Heart right ventricle (tissue), 16 donors: ENCODE data around the gene ANKS4B. TPM values are rescaled to one million over a fixed set of nuclear protein-coding genes. Genes with fewer than 3 reads are reported as not detected.
"Not testable (repeated sequence)": the region's sequence is repeated elsewhere in the genome, so short reads cannot be mapped to it uniquely, and the experiment has no call there.

ENCODE experiments used
- ATAC-seq, 8 donors: fragments of 200-7000 bp; cut with Tn5 transposase; one replicate each; pipeline ENCODE4 v1.9.1; 2020; ENCODE audit warnings: mild to moderate bottlenecking in 8 of 8, moderate library complexity in 8 of 8, moderate number of reproducible peaks in 1 of 8
- DNase-seq, 2 donors: peaks; one replicate each; pipeline ENCODE4 v3.0.0-alpha.2; 2020
- H3K27ac ChIP-seq, 10 donors: fragments of 200-600 bp; sonication (generic) in 2 of 10; one replicate each; pipeline versions ENCODE4 v1.5.0 to v1.8.0; 2020 to 2022; ENCODE audit warnings: mild to moderate bottlenecking in 3 of 10
- H3K27me3 ChIP-seq, 7 donors: fragments of 200-600 bp; one replicate each; pipeline ENCODE4 v1.8.0; 2021 to 2022; ENCODE audit warnings: mild to moderate bottlenecking in 2 of 7
- H3K36me3 ChIP-seq, 9 donors: fragments of 200-600 bp; sonication (generic) in 1 of 9; one replicate each; pipeline versions ENCODE4 v1.5.0 to v1.8.0; 2020 to 2022; ENCODE audit warnings: mild to moderate bottlenecking in 2 of 9
- H3K4me1 ChIP-seq, 9 donors: fragments of 200-600 bp; sonication (generic) in 1 of 9; one replicate each; pipeline versions ENCODE4 v1.5.0 to v1.8.0; 2020 to 2022; ENCODE audit warnings: mild to moderate bottlenecking in 4 of 9
- H3K4me3 ChIP-seq, 10 donors: fragments of 200-600 bp; sonication (generic) in 2 of 10; one replicate each; pipeline versions ENCODE4 v1.5.0 to v1.8.0; 2020 to 2022; ENCODE audit warnings: mild to moderate bottlenecking in 7 of 10, moderate library complexity in 2 of 10
- H3K9me3 ChIP-seq, 11 donors: fragments of 200-600 bp in 10 of 11; sonication (generic) in 2 of 11; one replicate each; pipeline versions ENCODE4 v1.5.0 to v1.8.0; 2013 to 2022; ENCODE audit warnings: mild to moderate bottlenecking in 2 of 11, control low read depth in 1 of 11, moderate library complexity in 1 of 11
- WGBS, 2 donors: extraction: QIAGEN DNeasy Blood & Tissue Kit; methylation state at CpG; one replicate each; pipeline ENCODE4 v1.1.7; 2013; ENCODE audit warnings: inconsistent platforms in 1 of 2; 5-methylcytosine and 5-hydroxymethylcytosine counted together
- intact Hi-C, 10 donors: fragments of 100-400 bp; cut with DNase I; formaldehyde crosslinking; loops; one replicate each; pipeline versions ENCODE4 v1.11.1 to v1.14.2; 2022
- polyA plus RNA-seq, 2 donors: library from polyadenylated mRNA; stranded (reverse); fragments of 200-250 nt; gene quantifications; one replicate each; pipeline ENCODE4 v1.2.3, GENCODE V29; 2013
- total RNA-seq, 10 donors: library from RNA; stranded (reverse); fragmentation: NEBNext Ultra II Directional in 3 of 10; extraction: Animal tissue kit (Norgen Biotek cat#: 25700) in 3 of 10; gene quantifications; one replicate each; pipeline versions ENCODE4 v1.2.1 to v1.2.4, GENCODE V29; 2021 to 2023
- TF ChIP-seq, protein P1 (sequence below), 9 donors: fragments of 200-600 bp; sonication (generic) in 2 of 9; IDR thresholded peaks; one replicate each; pipeline versions ENCODE4 v1.5.0 to v1.8.0; 2021 to 2022; ENCODE audit warnings: antibody characterized with exemption in 9 of 9, mild to moderate bottlenecking in 5 of 9, moderate library complexity in 1 of 9
- donor health status: Arrhythmogenic right ventricular cardiomyopathy.
- donor health status: ischemic (EF 13 %, LVEDD 7.1; RV severe dilation, severe dysfunction).
- donor health status: healthy with polysubstance abuse.
- donor health status: DM: no; HTN: yes; CAD: no.
- donor health status: DM: no; HTN: no; CAD: no.
- donor health status: ischemic (EF 25% LVEDD 6.9; RV normal size, moderate dysfunction).
- donor health status: ischemic (EF 25% LVEDD 5.7; RV mildly dilated, moderate dysfunction).
- donor health status: healthy.
- donor health status: DM: yes; HTN: yes; CAD: no.
- donor health status: Ischemic cardiomyopathy.
- donor health status: ischemic (EF 35%, LVEDD 5.7; RV mildly dilated, moderate dysfunction).
- donor health status: nonischemic (EF 11% LVEDD 7.7; RV severe dilation, severe dysfunction).
- donor health status: DM: yes; HTN: yes; CAD: no.
- donor health status: PGD.
- donor health status: ischemic (EF 29% LVEDD 5.4; RV normal size, mild dysfunction).
- donor health status: nonischemic (EF 23%, LVEDD 6.1; RV moderate dilation, normal function).

Gene ANKS4B
- total and polyA plus RNA-seq, 12 donors = not detected

- Histone ChIP-seq H3K36me3 (peaks cover 0 to 20% (median 0%) of the 10 kb centered on the region in 9 donors), H3K27ac (peak overlapping the region; percentile 50 to 89 (median 79)), H3K4me3 (no peak overlapping the region), H3K4me1 (peaks cover 12 to 53% (median 25%) of the 10 kb centered on the region in 9 donors), H3K9me3 (no peaks in the 10 kb centered on the region), H3K27me3 (no peaks in the 10 kb centered on the region)
- TF ChIP-seq, protein P1, sequence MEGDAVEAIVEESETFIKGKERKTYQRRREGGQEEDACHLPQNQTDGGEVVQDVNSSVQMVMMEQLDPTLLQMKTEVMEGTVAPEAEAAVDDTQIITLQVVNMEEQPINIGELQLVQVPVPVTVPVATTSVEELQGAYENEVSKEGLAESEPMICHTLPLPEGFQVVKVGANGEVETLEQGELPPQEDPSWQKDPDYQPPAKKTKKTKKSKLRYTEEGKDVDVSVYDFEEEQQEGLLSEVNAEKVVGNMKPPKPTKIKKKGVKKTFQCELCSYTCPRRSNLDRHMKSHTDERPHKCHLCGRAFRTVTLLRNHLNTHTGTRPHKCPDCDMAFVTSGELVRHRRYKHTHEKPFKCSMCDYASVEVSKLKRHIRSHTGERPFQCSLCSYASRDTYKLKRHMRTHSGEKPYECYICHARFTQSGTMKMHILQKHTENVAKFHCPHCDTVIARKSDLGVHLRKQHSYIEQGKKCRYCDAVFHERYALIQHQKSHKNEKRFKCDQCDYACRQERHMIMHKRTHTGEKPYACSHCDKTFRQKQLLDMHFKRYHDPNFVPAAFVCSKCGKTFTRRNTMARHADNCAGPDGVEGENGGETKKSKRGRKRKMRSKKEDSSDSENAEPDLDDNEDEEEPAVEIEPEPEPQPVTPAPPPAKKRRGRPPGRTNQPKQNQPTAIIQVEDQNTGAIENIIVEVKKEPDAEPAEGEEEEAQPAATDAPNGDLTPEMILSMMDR (IDR thresholded peaks at IDR 0.05) = no peak
- 65 to 75% methylated on average over 9 of the region's 9 CpGs for WGBS, 2 donors
- intact Hi-C loops = no loop called here
- peak; percentile 27 to 74 for DNase-seq
- peak; percentile 74 to 95 (median 90) for ATAC-seq
These were observed 31.8 kb downstream of the ANKS4B start for GRCh38 chr16:21265104-21265837.

DNA sequence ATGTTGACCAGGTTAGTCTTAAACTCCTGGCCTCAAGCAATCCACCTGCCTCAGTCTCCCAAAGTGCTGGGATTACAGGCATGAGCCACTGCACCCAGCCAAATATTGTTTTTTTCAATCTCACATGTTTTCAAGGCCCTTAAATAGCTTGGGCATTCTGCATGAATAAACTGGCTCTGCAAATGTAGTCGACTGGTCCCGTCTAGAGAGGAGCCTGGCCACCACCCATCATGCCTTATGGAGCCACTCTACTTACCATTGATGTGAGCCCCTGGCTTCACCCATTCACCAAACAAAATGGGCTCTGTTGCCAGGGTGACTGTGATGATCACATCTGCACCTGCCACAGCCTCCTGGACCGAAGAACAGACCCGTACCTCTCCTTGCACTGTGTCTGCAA is 33.8 kb downstream of the ANKS4B start:
- TF ChIP-seq, protein P1 (IDR thresholded peaks at IDR 0.05) = no peak
- WGBS, 2 donors = 87 to 90% methylated on average over 4 of the region's 4 CpGs
- no peak overlapping the region for H3K4me3 ChIP-seq
- no peak for DNase-seq
- H3K27me3 ChIP-seq = no peaks in the 10 kb centered on the region
- H3K4me1 ChIP-seq = peaks cover 11 to 38% (median 22%) of the 10 kb centered on the region in 9 donors
- peaks cover 0 to 25% (median 0%) of the 10 kb centered on the region in 9 donors for H3K36me3 ChIP-seq
- intact Hi-C loops = no loop called here
- ATAC-seq = no peak
- no peaks in the 10 kb centered on the region for H3K9me3 ChIP-seq
- H3K27ac ChIP-seq = peak overlapping the region in 5 of 10 donors; percentile 76 to 89 (median 86)

DNA sequence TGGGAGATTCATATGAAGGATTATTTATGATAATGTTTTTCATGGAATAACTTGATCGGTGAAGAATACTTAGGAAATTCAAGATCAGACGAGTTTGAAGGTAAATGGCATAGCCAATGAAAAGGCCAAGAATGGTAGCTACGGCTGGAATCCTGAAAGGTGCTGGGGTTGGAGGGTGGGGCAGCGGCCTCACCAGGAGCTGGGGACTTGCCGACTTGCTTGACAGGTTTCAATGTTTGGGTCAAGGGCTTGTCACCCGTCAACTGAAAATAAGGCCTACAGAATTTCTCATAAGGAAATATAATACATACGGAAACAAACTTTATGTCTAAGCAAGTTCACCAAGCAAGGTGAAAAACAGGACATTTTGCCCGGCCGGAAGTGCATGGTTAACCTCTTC is 34.7 kb downstream of the ANKS4B start:
- 91 to 92% methylated on average over 9 of the region's 9 CpGs for WGBS, 2 donors
- H3K36me3 ChIP-seq = peaks cover 0 to 25% (median 0%) of the 10 kb centered on the region in 9 donors
- TF ChIP-seq, protein P1 (IDR thresholded peaks at IDR 0.05) = no peak
- H3K4me1 ChIP-seq = peaks cover 11 to 29% (median 20%) of the 10 kb centered on the region in 9 donors
- H3K9me3 ChIP-seq = no peaks in the 10 kb centered on the region
- no peak overlapping the region for H3K4me3 ChIP-seq
- ATAC-seq (no peak), DNase-seq (no peak)
- intact Hi-C loops = no loop called here
- peaks cover 0 to under 1% (median 0%) of the 10 kb centered on the region in 7 donors for H3K27me3 ChIP-seq
- no peak overlapping the region for H3K27ac ChIP-seq

DNA sequence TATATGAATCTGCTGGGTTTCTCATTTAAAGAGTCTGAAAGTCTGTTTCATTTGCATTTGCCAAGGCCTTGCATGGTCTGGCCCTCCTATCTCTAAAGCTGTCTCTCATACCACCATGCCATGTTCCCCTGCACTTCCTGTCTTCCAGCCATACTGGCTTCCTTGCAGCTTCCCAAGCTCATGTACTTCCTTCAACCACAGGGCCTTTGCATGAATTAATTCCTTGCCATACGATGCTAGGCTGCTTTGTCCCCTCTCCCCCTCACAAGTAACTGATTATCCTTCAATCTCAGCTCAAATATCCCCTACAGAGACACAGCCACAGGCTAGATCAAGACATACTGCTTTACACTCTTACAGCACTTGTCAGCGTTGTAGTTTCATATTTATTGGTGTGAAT is 38.8 kb downstream of the ANKS4B start:
- DNase-seq (no peak), ATAC-seq (no peak)
- peaks cover 0 to 42% (median 0%) of the 10 kb centered on the region in 9 donors for H3K36me3 ChIP-seq
- H3K27ac ChIP-seq = no peak overlapping the region
- no peaks in the 10 kb centered on the region for H3K9me3 ChIP-seq
- WGBS, 2 donors = 67 to 68% methylated on average over 2 of the region's 2 CpGs
- no peak overlapping the region for H3K4me3 ChIP-seq
- peaks cover 0 to 30% (median 11%) of the 10 kb centered on the region in 7 donors for H3K27me3 ChIP-seq
- H3K4me1 ChIP-seq = peaks cover 0 to 12% (median 1%) of the 10 kb centered on the region in 9 donors
- TF ChIP-seq, protein P1 (IDR thresholded peaks at IDR 0.05) = no peak
- intact Hi-C loops = loop anchor here in 1 of 10 donors (10.0 kb wide), 1 partner anchor 87 kb away; no protein-coding TSS in a partner anchor

- 94 to 97% methylated on average over 3 of the region's 3 CpGs for WGBS, 2 donors
- intact Hi-C loops = loop anchor here in 1 of 10 donors (10.0 kb wide), 1 partner anchor 88 kb away; no protein-coding TSS in a partner anchor
- peaks cover 0 to 13% (median 5%) of the 10 kb centered on the region in 9 donors for H3K4me1 ChIP-seq
These were observed 39.3 kb downstream of the ANKS4B start for GRCh38 chr16:21272763-21273162.

More at GRCh38 chr16:21272763-21273162, 39.3 kb downstream of the ANKS4B start:
- not testable (repeated sequence) for DNase-seq, H3K9me3 ChIP-seq, H3K4me3 ChIP-seq, ATAC-seq, H3K27ac ChIP-seq
- Histone ChIP-seq H3K36me3 (peaks cover 0 to 37% (median 0%) of the 10 kb centered on the region in 9 donors), H3K27me3 (peaks cover 0 to 35% (median 16%) of the 10 kb centered on the region in 7 donors)
